ACHN (cell line): ENCODE measurements around the gene TUBD1.
"Not testable (repeated sequence)": the region's sequence is repeated elsewhere in the genome, so short reads cannot be mapped to it uniquely, and the experiment has no call there.

ENCODE experiments used
- DNase-seq: peaks from one replicate; pipeline ENCODE4 v3.0.0-alpha.2; 2015
- in situ Hi-C: cut with HindIII; loops from 2 replicates; pipeline ENCODE4 v1.10.0; 2017; ENCODE audit warnings: low sequenced_read_pairs, low pct_ligation_motif_present, low pct_unique_long_range_greater_than_20kb

Gene TUBD1

GRCh38 chr17:59830007-59830630 lies 62.6 kb downstream of the TUBD1 start:
- in situ Hi-C loops = no loop called here

GRCh38 chr17:59829217-59830006 lies 63.3 kb downstream of the TUBD1 start:
- in situ Hi-C loops = no loop called here
- peak; percentile 100 for DNase-seq

More at GRCh38 chr17:59830007-59830630, 62.6 kb downstream of the TUBD1 start:
- peak; percentile 79 for DNase-seq

- DNase-seq, in situ Hi-C loops: not testable (repeated sequence)
Measured at GRCh38 chr17:59828819-59829216, 63.9 kb downstream of the TUBD1 start.

GRCh38 chr17:59828478-59828760 lies 64.3 kb downstream of the TUBD1 start:
- in situ Hi-C loops = no loop called here
- DNase-seq = no peak

- in situ Hi-C loops = no loop called here
- DNase-seq = peak; percentile 95
Measured at GRCh38 chr17:59827721-59828477, 64.8 kb downstream of the TUBD1 start.

GRCh38 chr17:59826706-59827453 lies 65.9 kb downstream of the TUBD1 start:
- DNase-seq = no peak
- in situ Hi-C loops = no loop called here

- DNase-seq = no peak
- in situ Hi-C loops = no loop called here
Measured at GRCh38 chr17:59825533-59826322, 67.0 kb downstream of the TUBD1 start.

- no peak for DNase-seq
- in situ Hi-C loops = no loop called here
Measured at GRCh38 chr17:59815965-59816364, 76.8 kb downstream of the TUBD1 start.

- in situ Hi-C loops = no loop called here
- DNase-seq = no peak
Measured at GRCh38 chr17:59814685-59815084, 78.1 kb downstream of the TUBD1 start.

GRCh38 chr17:59814276-59814675 lies 78.5 kb downstream of the TUBD1 start:
- no peak for DNase-seq
- in situ Hi-C loops = no loop called here

GRCh38 chr17:59812139-59812538 lies 80.6 kb downstream of the TUBD1 start:
- in situ Hi-C loops = no loop called here
- DNase-seq = no peak

GRCh38 chr17:59811209-59811608 lies 81.5 kb downstream of the TUBD1 start:
- in situ Hi-C loops = no loop called here
- DNase-seq = no peak

GRCh38 chr17:59810894-59811153 lies 81.9 kb downstream of the TUBD1 start:
- no peak for DNase-seq
- in situ Hi-C loops = no loop called here
